Prostate gland (tissue), 2 donors: ENCODE results near the gene NDST3. TPM values are rescaled to one million over a fixed set of nuclear protein-coding genes. Genes with fewer than 3 reads are reported as not detected.

Source experiments
- DNase-seq: peaks from one replicate; pipeline ENCODE4 v3.0.0-alpha.2; 2019; ENCODE audit warnings: low spot score
- H3K27ac ChIP-seq, 2 donors: fragments of 200-600 bp; sonication (generic); 2 replicates each; pipeline ENCODE4 v1.5.1; 2017 to 2019
- H3K27me3 ChIP-seq: fragments of 200-600 bp; sonication (generic); replicated peaks from 2 replicates; pipeline ENCODE4 v1.5.1; 2019; ENCODE audit not compliant: insufficient read depth
- H3K36me3 ChIP-seq, 2 donors: fragments of 200-600 bp; sonication (generic); 1 replicate in 1 of 2; 2 replicates in 1 of 2; pipeline versions ENCODE4 v1.5.1 to v1.8.1; 2017 to 2019
- H3K4me1 ChIP-seq: fragments of 200-600 bp; sonication (generic); replicated peaks from 2 replicates; pipeline ENCODE4 v1.5.1; 2019
- H3K4me3 ChIP-seq, 2 donors: fragments of 200-600 bp; sonication (generic); 2 replicates each; pipeline ENCODE4 v1.5.1; 2017 to 2019
- H3K9me3 ChIP-seq: fragments of 200-600 bp; sonication (generic); 2 replicates; pipeline ENCODE4 v1.5.1; 2017
- CTCF ChIP-seq, 4 experiments: fragments of 200-600 bp in 2 of 4; fragments of 450-650 bp in 2 of 4; sonication (generic) in 2 of 4; IDR thresholded peaks; 1 replicate in 3 of 4; 2 replicates in 1 of 4; pipeline ENCODE4 v1.5.1; 2016 to 2019; ENCODE audit warnings: antibody characterized with exemption in 4 of 4, mild to moderate bottlenecking in 2 of 4, moderate library complexity in 2 of 4
- POLR2A ChIP-seq: fragments of 450-650 bp; IDR thresholded peaks from one replicate; pipeline ENCODE4 v1.6.1; 2016; ENCODE audit warnings: antibody characterized with exemption, mild to moderate bottlenecking
- POLR2AphosphoS5 ChIP-seq: sonication (generic); formaldehyde crosslinking; IDR thresholded peaks from one replicate; pipeline ENCODE4 v1.6.1; 2017; ENCODE audit warnings: antibody characterized with exemption
- WGBS: methylation state at CpG from one replicate; pipeline ENCODE4 v1.1.5; 2018; 5-methylcytosine and 5-hydroxymethylcytosine counted together
- intact Hi-C: fragments of 100-400 bp; cut with DNase I; formaldehyde crosslinking; loops from one replicate; pipeline ENCODE4 v1.14.2; 2022
- total RNA-seq, 2 donors: library from RNA; depleted of rRNA; stranded (reverse); fragments of >200 nt; gene quantifications; one replicate each; pipeline ENCODE4 v1.1.0, GENCODE V29; 2016

NDST3 gene
- total RNA-seq, 2 donors from 2014 or later, result 0.05 TPM; not detected in 1

GRCh38 chr4:118076958-118077766 lies 42.9 kb downstream of the NDST3 start:
- WGBS, result 53% methylated on average over 8 of the region's 8 CpGs
- DNase-seq, result no peak
- intact Hi-C loops, result no loop called here
- no peaks in the 10 kb centered on the region for H3K27me3 ChIP-seq
- H3K9me3 ChIP-seq, result no peaks in the 10 kb centered on the region
- TF ChIP-seq CTCF (IDR thresholded peaks at IDR 0.05) (no peak), POLR2A (no peak), POLR2AphosphoS5 (no peak)
- no peaks in the 10 kb centered on the region for H3K4me1 ChIP-seq
- no peak overlapping the region for H3K4me3 ChIP-seq
- no peaks in the 10 kb centered on the region for H3K36me3 ChIP-seq
- H3K27ac ChIP-seq, result no peak overlapping the region

GRCh38 chr4:118077767-118078105 lies 43.5 kb downstream of the NDST3 start:
- WGBS, result 94% methylated on average over 3 of the region's 3 CpGs
- intact Hi-C loops, result no loop called here

GRCh38 chr4:118081434-118081833 lies 47.1 kb downstream of the NDST3 start:
- TF ChIP-seq CTCF (IDR thresholded peaks at IDR 0.05) (no peak), POLR2A (no peak)
- H3K27me3 ChIP-seq, result no peaks in the 10 kb centered on the region
- H3K4me3 ChIP-seq, result no peak overlapping the region
- no peak for DNase-seq
- intact Hi-C loops, result no loop called here
- no peaks in the 10 kb centered on the region for H3K36me3 ChIP-seq
- H3K27ac ChIP-seq, result no peak overlapping the region
- H3K4me1 ChIP-seq, result no peaks in the 10 kb centered on the region
- H3K9me3 ChIP-seq, result no peaks in the 10 kb centered on the region

More at GRCh38 chr4:118077767-118078105, 43.5 kb downstream of the NDST3 start:
- Histone ChIP-seq H3K36me3 (no peaks in the 10 kb centered on the region), H3K9me3 (no peaks in the 10 kb centered on the region), H3K4me3 (no peak overlapping the region), H3K27me3 (no peaks in the 10 kb centered on the region), H3K27ac (no peak overlapping the region), H3K4me1 (no peaks in the 10 kb centered on the region)
- no peak for DNase-seq
- TF ChIP-seq CTCF (IDR thresholded peaks at IDR 0.05) (no peak), POLR2AphosphoS5 (no peak), POLR2A (no peak)

GRCh38 chr4:118082182-118082581 lies 47.9 kb downstream of the NDST3 start:
- no peak for TF ChIP-seq CTCF (IDR thresholded peaks at IDR 0.05)
- TF ChIP-seq POLR2AphosphoS5, result no peak
- TF ChIP-seq POLR2A, result no peak
- intact Hi-C loops, result no loop called here
- Histone ChIP-seq H3K27ac (no peak overlapping the region), H3K4me3 (no peak overlapping the region), H3K27me3 (no peaks in the 10 kb centered on the region), H3K36me3 (no peaks in the 10 kb centered on the region), H3K4me1 (no peaks in the 10 kb centered on the region), H3K9me3 (no peaks in the 10 kb centered on the region)
- 4% methylated on average over 1 of the region's 1 CpG for WGBS
- no peak for DNase-seq

- no peaks in the 10 kb centered on the region for H3K27me3 ChIP-seq
- 76% methylated on average over 4 of the region's 4 CpGs for WGBS
- intact Hi-C loops, result no loop called here
- no peak overlapping the region for H3K4me3 ChIP-seq
- TF ChIP-seq CTCF (IDR thresholded peaks at IDR 0.05) (no peak), POLR2AphosphoS5 (no peak), POLR2A (no peak)
- DNase-seq, result no peak
- no peaks in the 10 kb centered on the region for H3K36me3 ChIP-seq
- H3K4me1 ChIP-seq, result no peaks in the 10 kb centered on the region
- no peaks in the 10 kb centered on the region for H3K9me3 ChIP-seq
- no peak overlapping the region for H3K27ac ChIP-seq
Measured at GRCh38 chr4:118085700-118086099, 51.4 kb downstream of the NDST3 start.
